ENCODE results near the gene FTO.

GRCh38 chr16:53876811-53877210, 172.9 kb downstream of the FTO start:
- TF ChIP-seq CTCF (IDR thresholded peaks at IDR 0.05) (no peak), POLR2A (IDR thresholded peaks at IDR 0.05) (no peak)

Measured in uterus (tissue), 2 donors.